GM23338 (cell line): ENCODE data around the gene SLC2A4RG. TPM values are rescaled to one million over a fixed set of nuclear protein-coding genes. Genes with fewer than 3 reads are reported as not detected.

ENCODE experiments used
- ATAC-seq: fragments of 200-7000 bp; cut with Tn5 transposase; 3 replicates; pipeline ENCODE4 v1.9.1; 2020
- DNase-seq: peaks from one replicate; pipeline ENCODE4 v3.0.0-alpha.2; 2015; ENCODE audit warnings: low spot score
- H2AFZ ChIP-seq: fragments of 200-600 bp; sonication (generic); 2 replicates; pipeline ENCODE4 v1.8.0; 2016; ENCODE audit warnings: antibody characterized with exemption, mild to moderate bottlenecking, moderate library complexity
- H3F3A ChIP-seq: fragments of 200-600 bp; sonication (generic); replicated peaks from 2 replicates; pipeline ENCODE4 v1.8.0; 2017; ENCODE audit warnings: antibody characterized with exemption, mixed run types, low read depth
- H3K27ac ChIP-seq: fragments of 200-600 bp; sonication (generic); 2 replicates; pipeline ENCODE4 v1.6.1; 2016; ENCODE audit warnings: low read depth
- H3K27me3 ChIP-seq: fragments of 200-600 bp; sonication (generic); 2 replicates; pipeline ENCODE4 v1.8.0; 2016; ENCODE audit warnings: mild to moderate bottlenecking, mixed run types, moderate library complexity; ENCODE audit not compliant: insufficient read depth
- H3K36me3 ChIP-seq: fragments of 200-600 bp; sonication (generic); 2 replicates; pipeline ENCODE4 v1.8.0; 2016; ENCODE audit warnings: mild to moderate bottlenecking; ENCODE audit not compliant: insufficient read depth
- H3K4me1 ChIP-seq: fragments of 200-600 bp; sonication (generic); 2 replicates; pipeline ENCODE4 v1.8.0; 2016; ENCODE audit warnings: mild to moderate bottlenecking, moderate library complexity; ENCODE audit not compliant: insufficient read depth
- H3K4me2 ChIP-seq: fragments of 200-600 bp; sonication (generic); 2 replicates; pipeline ENCODE4 v1.7.1; 2017; ENCODE audit warnings: mixed run types
- H3K4me3 ChIP-seq: fragments of 200-600 bp; sonication (generic); 2 replicates; pipeline ENCODE4 v1.6.1; 2016; ENCODE audit warnings: mixed run types
- H3K79me2 ChIP-seq: fragments of 200-600 bp; sonication (generic); replicated peaks from 2 replicates; pipeline ENCODE4 v1.8.0; 2017; ENCODE audit warnings: mild to moderate bottlenecking; ENCODE audit not compliant: insufficient read depth
- H3K9me2 ChIP-seq: fragments of 200-600 bp; sonication (generic); 2 replicates; pipeline ENCODE4 v1.8.0; 2017; ENCODE audit not compliant: insufficient read depth
- H4K20me1 ChIP-seq: fragments of 200-600 bp; sonication (generic); replicated peaks from 2 replicates; pipeline ENCODE4 v1.8.0; 2017; ENCODE audit warnings: mild to moderate bottlenecking; ENCODE audit not compliant: insufficient read depth
- H3K27ac Mint-ChIP-seq: 2 replicates; pipeline ENCODE4 v1.8.0; 2020; ENCODE audit warnings: inconsistent platforms, mild to moderate bottlenecking, moderate library complexity, mixed read lengths
- H3K27me3 Mint-ChIP-seq: 3 replicates; pipeline ENCODE4 v1.8.0; 2022; ENCODE audit warnings: low read depth, mild to moderate bottlenecking, moderate library complexity, mixed read lengths, inconsistent platforms; ENCODE audit not compliant: insufficient read depth, poor library complexity
- H3K36me3 Mint-ChIP-seq: 3 replicates; pipeline ENCODE4 v1.8.0; 2021; ENCODE audit warnings: low read depth, mild to moderate bottlenecking, inconsistent platforms, moderate library complexity, mixed read lengths
- H3K4me1 Mint-ChIP-seq: 3 replicates; pipeline ENCODE4 v1.8.0; 2020; ENCODE audit warnings: mild to moderate bottlenecking, inconsistent platforms, mixed read lengths
- H3K4me3 Mint-ChIP-seq: 3 replicates; pipeline ENCODE4 v1.8.0; 2021; ENCODE audit warnings: moderate library complexity, mild to moderate bottlenecking, inconsistent platforms, mixed read lengths
- H3K9me3 Mint-ChIP-seq: 3 replicates; pipeline ENCODE4 v1.8.0; 2020; ENCODE audit warnings: moderate library complexity, mild to moderate bottlenecking, inconsistent platforms, mixed read lengths
- CREB1 ChIP-seq: fragments of 250-450 bp; sonication (Bioruptor Pico); IDR thresholded peaks from 2 replicates; pipeline ENCODE4 v1.5.0; 2020; ENCODE audit warnings: low read depth, mild to moderate bottlenecking, moderate library complexity
- CTCF ChIP-seq, 2 experiments: fragments of 200-600 bp in 1 of 2; sonication (generic) in 1 of 2; conservative IDR thresholded peaks; 2 replicates each; pipeline versions ENCODE4 v1.5.1 to v1.6.1; 2016 to 2017; ENCODE audit warnings: antibody characterized with exemption in 2 of 2, low read depth in 2 of 2, mild to moderate bottlenecking in 2 of 2, moderate library complexity in 1 of 2
- ETS1 ChIP-seq: IDR thresholded peaks from 2 replicates; pipeline ENCODE4 v1.6.1; 2016; ENCODE audit warnings: antibody characterized with exemption
- EZH2 ChIP-seq: fragments of 200-600 bp; sonication (generic); IDR thresholded peaks from one replicate; pipeline ENCODE4 v1.8.0; 2017; ENCODE audit warnings: antibody characterized with exemption, mild to moderate bottlenecking, low read depth; ENCODE audit not compliant: unreplicated experiment
- EZH2phosphoT487 ChIP-seq: fragments of 200-600 bp; sonication (generic); IDR thresholded peaks from one replicate; pipeline ENCODE4 v1.8.1; 2018; ENCODE audit warnings: antibody characterized with exemption; ENCODE audit not compliant: unreplicated experiment
- JUNB ChIP-seq: IDR thresholded peaks from one replicate; pipeline ENCODE4 v1.6.1; 2016; ENCODE audit warnings: antibody characterized with exemption; ENCODE audit not compliant: unreplicated experiment
- NANOG ChIP-seq: IDR thresholded peaks from 2 replicates; pipeline ENCODE4 v1.6.1; 2016; ENCODE audit warnings: antibody characterized with exemption, borderline replicate concordance
- POLR2AphosphoS5 ChIP-seq: IDR thresholded peaks from 2 replicates; pipeline ENCODE4 v1.6.1; 2016; ENCODE audit warnings: antibody characterized with exemption, low read depth
- REST ChIP-seq: IDR thresholded peaks from one replicate; pipeline ENCODE4 v1.6.1; 2018; ENCODE audit warnings: antibody characterized with exemption; ENCODE audit not compliant: unreplicated experiment
- STAT1 ChIP-seq: IDR thresholded peaks from one replicate; pipeline ENCODE4 v1.6.1; 2016; ENCODE audit warnings: antibody characterized with exemption; ENCODE audit not compliant: unreplicated experiment
- ZNF114 ChIP-seq: fragments of 250-450 bp; sonication (Bioruptor Pico); IDR thresholded peaks from 2 replicates; pipeline ENCODE4 v1.5.0; 2020; ENCODE audit warnings: mild to moderate bottlenecking, moderate library complexity
- ZNF331 ChIP-seq: fragments of 250-450 bp; sonication (Bioruptor Pico); IDR thresholded peaks from 2 replicates; pipeline ENCODE4 v1.5.0; 2020; ENCODE audit warnings: low read depth, mild to moderate bottlenecking, moderate library complexity
- ZNF462 ChIP-seq: fragments of 250-450 bp; sonication (Bioruptor Pico); IDR thresholded peaks from 2 replicates; pipeline ENCODE4 v1.5.0; 2020; ENCODE audit warnings: mild to moderate bottlenecking, moderate library complexity
- polyA plus RNA-seq: library from polyadenylated mRNA; unstranded; fragments of >200 nt; fragmentation: Nextera tagmentation; extraction: Ambion mirVana; gene quantifications from 2 replicates; pipeline ENCODE4 v1.2.1, GENCODE V29; 2016
- total RNA-seq: library from RNA; depleted of rRNA; stranded (reverse); fragments of >200 nt; shearing (Covaris generic); gene quantifications from 2 replicates; pipeline ENCODE4 v1.2.3, GENCODE V29; 2014

The SLC2A4RG gene
- total and polyA plus RNA-seq, 2 experiments from 2014 or later, result 22.8 to 42.0 TPM

GRCh38 chr20:63741354-63741675 is 1.7 kb downstream of the SLC2A4RG start:
- no peaks in the 10 kb centered on the region; the same call in 2 of the 3 replicates for H3K9me3 Mint-ChIP-seq

More at GRCh38 chr20:63741354-63741675, 1.7 kb downstream of the SLC2A4RG start:
- Histone ChIP-seq H3K4me2 (peak overlapping the region; percentile 86), H3K9me2 (no peaks in the 10 kb centered on the region), H3K27me3 (peaks cover 6% of the 10 kb centered on the region), H3K27ac (peak overlapping the region; percentile 50; the same call in 1 of the 2 replicates), H2AFZ (no peak overlapping the region; the same call in 1 of the 2 replicates), H3K36me3 (no peaks in the 10 kb centered on the region), H3K4me1 (peaks cover 7% of the 10 kb centered on the region; the same call in 1 of the 2 replicates), H3K79me2 (no peaks in the 10 kb centered on the region), H3K4me3 (peak overlapping the region; percentile 71), H4K20me1 (no peaks in the 10 kb centered on the region), H3F3A (peaks cover 14% of the 10 kb centered on the region; the same call in 1 of the 2 replicates)
- TF ChIP-seq ZNF331 (CRISPR knock-in tag) (no peak), JUNB (no peak), ZNF462 (CRISPR knock-in tag) (no peak), EZH2phosphoT487 (no peak), REST (no peak), ETS1 (no peak), STAT1 (no peak), EZH2 (no peak), POLR2AphosphoS5 (no peak), NANOG (no peak), ZNF114 (CRISPR knock-in tag) (no peak), CTCF (conservative IDR thresholded peaks at IDR 0.05; ENCODE audit: low read depth in 2 of 2) (no peak), CREB1 (CRISPR knock-in tag) (no peak)
- Mint-ChIP-seq H3K27ac (no peak overlapping the region), H3K27me3 (peaks cover 10% of the 10 kb centered on the region), H3K36me3 (peaks cover 8% of the 10 kb centered on the region), H3K4me3 (peak overlapping the region; percentile 68; the same call in 2 of the 3 replicates), H3K4me1 (no peaks in the 10 kb centered on the region; the same call in 2 of the 3 replicates)
- DNase-seq (no peak), ATAC-seq (no peak)
